GM18517 (cell line): ENCODE data around the gene ZCWPW1.
"Not testable (repeated sequence)": the region's sequence is repeated elsewhere in the genome, so short reads cannot be mapped to it uniquely, and the experiment has no call there.

Experiments
- ATAC-seq: cut with Tn5 transposase; IDR thresholded peaks from one replicate; pipeline ENCODE4 v1.9.1; 2021; ENCODE audit warnings: mild to moderate bottlenecking, moderate library complexity; ENCODE audit not compliant: unreplicated experiment

ZCWPW1 gene

DNA sequence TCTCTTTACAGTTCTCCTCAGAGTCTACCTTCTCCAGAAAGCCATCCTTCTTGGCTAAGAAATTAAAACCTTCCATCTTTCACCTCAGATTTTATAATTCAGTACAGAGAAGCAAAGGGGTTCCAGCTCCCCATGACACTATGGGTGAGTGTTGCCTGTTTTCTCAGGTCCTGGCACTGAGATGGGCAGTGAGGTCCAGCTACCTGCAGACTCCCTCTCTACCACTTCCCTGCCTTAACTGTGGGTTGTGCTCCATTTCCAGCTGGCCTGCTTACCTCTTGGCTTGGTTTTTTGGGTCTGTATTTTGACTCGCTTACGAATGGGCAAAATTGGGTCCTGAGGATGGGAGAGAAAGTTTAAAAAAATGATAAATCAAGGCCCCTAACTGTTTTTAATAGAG is 26.3 kb downstream of the ZCWPW1 start:
- no peak for ATAC-seq

DNA sequence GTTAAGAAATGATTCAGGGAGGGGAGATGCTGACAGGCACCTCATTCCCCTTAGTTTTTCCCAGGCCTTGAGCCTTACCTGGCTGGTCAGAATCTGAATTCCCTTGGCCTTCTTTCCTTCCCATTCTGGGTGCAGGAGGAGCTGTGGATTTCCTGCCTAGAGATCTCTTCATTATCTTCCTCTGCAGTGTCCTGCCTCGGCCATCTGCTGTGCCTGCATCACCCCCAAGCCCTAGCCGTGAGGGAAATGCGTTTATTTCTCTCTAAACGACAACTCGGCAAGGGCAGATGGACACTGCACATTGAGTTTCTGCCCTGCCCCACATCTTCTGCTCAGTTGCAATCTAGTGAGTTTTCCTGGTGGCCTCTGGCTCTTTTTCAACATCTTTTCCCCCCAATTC is 26.7 kb downstream of the ZCWPW1 start:
- no peak for ATAC-seq

DNA sequence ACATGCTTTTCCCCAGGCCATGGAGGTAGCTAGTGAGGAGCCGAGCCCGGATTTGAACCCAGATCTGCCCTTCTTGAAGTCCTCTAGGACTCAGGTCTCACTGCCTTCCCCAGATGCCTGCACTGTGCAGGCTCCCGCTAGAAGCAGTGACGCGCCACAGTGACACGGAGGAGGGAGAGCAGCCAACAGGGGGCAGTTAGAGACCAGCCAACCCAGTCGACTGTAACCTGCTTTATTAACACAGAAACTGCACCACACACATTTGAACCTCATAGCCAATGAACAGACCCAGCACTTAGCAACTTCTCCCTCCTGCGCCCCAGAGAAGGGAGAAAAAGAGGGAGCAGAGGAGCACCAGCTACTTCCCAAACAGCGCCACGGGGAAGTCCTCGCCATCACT is 27.8 kb downstream of the ZCWPW1 start:
- ATAC-seq = no peak

DNA sequence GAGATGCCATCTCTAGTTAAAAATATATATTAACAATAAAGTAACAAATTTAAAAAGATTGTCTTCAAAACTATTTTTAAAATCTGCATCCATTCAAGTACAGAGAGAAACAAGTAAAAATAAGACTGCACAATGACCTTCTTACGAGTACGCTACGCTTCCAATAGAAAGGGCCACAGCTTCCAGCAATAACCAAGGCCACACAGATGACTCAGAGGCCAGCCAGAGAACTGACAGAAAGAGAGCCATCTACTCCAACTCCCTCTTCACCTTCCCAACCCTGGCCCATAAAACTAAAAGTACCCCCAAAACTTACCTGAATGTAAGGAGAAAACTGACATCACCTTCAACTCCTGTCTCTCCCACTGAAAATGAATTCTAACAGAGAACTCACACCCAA is 28.5 kb downstream of the ZCWPW1 start:
- no peak for ATAC-seq

DNA sequence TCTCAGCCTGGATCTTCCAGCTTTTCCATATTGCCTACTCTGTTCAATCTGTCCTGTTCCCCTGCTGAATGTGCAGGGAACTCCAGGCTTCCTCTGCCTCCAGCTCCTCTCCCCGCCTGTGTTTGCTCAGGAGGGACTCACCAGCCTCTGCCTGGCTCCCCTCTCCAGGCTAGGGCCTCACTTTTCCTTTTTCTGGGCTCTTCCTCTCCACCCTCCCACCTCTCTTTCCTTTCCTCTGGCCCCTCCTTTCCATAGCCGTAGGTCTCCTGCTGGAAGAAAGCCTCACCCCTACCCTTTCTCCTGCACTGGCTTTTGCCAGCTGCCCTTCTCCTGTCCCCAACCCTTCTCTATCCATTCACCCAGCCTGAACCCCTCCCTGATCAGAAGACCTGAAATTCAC is 30.3 kb downstream of the ZCWPW1 start:
- ATAC-seq = no peak

DNA sequence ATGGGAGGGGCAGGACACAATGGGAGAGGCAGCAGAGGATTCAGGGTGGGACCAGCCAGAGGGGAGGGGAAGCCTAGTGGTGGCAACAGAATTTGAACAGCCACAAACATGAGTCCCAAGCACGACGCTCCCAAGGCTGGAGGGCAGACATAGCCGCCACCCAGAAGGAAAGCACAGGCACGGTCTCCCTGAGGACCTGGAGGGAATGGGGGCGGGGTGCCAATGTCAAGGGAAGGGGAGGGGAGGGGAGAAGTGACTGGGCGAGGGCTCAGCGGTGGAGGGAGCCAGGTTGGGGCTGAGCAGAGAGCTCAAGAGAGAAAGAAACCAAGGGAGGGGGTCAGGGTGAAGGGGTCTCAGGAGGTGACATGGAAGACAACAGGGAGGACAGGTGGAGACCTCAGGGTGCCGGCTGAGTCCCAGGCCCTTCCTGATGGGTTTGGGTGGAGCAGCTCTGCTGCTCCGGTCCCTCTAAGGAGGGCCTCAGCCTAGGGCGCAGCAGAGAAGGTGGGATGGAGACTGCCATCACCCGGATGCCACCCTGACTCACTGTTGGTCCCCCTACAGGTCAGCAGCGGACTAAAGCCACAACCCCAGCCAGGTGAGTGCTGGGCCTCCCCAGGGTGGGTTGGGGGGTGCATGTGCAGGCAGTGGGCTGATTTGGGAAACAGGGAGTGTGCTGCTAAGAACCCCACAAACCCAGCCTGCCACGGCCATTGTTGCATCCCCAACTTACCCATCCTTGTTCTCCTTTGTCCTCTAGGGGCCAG is 31.0 kb downstream of the ZCWPW1 start:
- ATAC-seq = no peak

DNA sequence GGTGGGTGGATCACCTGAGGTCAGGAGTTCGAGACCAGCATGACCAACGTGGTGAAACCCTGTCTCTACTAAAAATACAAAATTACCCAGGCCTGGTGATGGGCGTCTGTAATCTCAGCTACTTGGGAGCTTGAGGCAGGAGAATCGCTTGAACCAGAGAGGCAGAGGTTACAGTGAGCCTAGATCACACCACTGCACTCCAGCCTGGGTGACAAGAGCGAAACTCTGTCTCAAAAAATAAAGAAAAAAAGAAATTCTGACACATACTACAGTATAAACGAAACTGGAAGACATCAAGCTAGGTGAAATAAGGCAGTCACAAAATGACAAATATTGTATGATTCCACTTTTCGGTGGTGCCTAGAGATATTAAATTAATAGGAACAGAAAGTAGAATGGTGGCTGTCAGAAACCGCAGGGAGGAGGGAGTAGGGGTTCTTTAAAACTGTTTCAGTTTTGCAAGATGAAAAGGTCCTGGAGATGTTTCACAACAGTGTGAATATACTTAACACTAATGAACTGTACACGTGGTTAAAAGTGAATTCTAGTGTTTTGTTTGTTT is 32.0 kb downstream of the ZCWPW1 start:
- peak; percentile 90 for ATAC-seq

DNA sequence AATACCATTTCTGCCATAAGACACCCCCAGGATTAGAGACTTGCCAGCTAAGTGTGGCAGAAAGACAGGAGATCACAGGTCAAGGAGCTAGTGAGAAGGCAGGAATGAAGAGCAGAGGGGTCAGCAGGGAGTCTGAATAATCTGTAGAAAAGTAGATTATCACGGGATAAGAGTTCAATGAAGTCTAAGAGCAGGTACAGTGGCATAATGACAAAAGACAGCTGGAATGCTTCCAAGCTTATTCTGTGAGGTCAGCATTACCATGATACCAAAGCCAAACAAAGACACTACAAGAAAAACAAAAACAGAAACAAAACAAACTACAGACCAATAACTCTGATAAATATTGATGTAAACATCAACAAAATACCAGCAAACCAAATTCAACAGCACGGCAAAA is 34.4 kb downstream of the ZCWPW1 start:
- ATAC-seq = no peak

DNA sequence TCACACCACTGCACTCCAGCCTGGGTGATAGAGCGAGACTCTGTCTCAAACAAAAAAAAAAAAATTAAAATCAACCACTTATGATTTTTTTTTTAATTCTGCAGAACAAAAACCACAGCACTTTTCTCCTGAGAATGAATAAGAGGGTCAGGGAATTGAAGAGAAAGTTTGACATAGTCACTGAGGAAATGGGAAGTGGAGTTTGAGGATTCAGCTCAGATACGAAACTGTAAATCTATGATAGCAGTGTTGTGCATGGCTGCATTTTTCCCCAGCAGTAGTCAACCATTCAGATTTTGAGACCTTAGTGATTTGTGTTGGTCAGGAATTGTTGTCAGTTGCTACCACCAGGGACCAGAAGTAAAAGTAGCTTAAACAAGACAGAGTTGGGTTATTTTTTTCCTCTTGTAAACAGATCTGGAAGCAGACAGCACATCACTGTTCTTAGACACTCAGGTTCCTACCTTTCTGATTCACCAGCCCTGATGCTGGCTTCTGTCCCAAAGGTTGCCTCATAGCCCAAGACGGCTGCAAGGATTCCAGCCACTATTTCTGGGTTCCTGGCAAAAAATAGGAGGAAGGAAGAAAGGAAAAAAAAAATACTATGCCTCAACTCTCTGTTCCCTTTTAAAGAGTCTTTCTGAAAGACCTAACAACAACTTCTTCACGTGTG is 35.1 kb downstream of the ZCWPW1 start:
- ATAC-seq = no peak

DNA sequence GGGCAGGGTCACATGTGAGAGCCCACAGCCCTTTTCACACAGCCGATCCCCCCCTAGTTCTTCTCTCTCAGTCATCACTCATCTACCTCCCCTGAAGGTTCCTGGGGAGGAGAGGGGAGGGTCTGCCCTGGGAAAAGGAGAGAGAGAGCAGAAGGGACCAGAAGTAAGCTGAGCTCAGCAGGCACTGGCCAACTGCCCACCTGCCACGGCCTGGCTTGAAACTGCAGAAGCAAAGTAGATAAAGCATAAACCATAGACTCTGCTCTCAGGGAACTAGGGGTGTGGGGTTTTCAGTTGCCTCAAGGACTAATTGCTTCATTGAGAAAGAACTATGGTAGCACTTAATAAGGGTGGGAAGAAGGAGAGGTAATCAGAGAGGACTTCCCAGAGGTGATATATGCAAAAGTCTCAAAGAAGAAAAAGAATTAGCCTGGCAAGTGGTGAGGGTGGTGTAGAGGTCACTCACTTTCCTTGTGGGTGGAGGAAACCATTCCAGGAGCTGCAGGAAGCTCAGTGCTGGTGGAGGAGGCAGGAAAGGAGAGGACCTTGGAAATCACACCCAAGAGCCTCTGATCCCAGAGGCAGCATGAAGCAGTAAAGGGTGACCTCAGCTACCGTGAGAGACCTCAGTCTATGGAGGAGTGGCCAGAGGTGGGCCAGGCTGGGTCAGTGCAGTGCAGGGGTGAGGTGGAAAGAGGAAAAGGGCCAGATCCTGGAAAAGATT is 38.1 kb downstream of the ZCWPW1 start:
- no peak for ATAC-seq

DNA sequence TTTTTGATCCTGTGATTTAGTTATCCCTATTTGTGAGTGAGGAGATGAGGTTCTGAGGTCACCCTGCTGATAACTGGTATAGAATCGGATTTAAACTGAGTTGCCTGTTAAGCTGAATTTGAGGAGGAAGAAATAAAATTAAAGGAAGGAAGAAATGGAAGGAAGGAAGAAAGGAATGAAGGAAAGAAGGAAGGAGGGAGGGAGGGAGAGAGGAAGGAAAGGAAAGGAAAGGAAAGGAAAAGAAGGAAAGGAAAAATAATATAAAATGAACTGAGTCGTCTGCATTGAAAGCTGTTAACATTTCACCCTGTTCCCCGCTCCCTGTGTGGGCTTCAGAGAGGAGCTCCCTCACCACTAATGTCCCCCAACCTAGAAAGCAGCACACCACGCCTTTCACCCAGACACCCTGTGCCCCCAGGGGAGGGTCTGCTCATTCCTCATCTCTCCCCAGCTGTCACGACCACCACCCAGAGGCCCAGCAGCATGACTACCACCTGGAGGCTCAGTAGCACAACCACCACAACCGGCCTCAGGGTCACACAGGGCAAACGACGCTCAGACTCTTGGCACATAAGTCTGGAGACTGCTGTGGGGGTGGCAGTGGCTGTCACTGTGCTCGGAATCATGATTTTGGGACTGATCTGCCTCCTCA is 38.9 kb downstream of the ZCWPW1 start:
- no peak for ATAC-seq

DNA sequence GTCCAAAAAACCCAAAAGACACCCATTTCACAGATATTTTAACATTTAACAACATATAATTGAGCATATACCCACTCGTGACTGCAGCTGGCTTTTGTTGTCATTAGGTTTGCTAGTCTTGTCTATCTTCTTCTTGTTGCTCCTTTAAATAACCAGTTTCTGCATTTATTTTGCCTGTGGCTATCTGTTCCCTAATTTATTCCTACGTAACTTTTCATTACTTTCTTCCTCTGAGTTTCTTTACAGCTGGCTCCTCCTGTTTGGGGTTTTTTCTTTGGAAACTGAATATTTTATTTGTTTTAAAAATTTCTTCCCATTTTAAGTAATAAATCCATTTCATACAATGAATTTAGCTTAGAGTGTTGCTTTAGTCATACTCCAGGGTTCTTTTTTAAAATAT is 40.8 kb downstream of the ZCWPW1 start:
- ATAC-seq = no peak

DNA sequence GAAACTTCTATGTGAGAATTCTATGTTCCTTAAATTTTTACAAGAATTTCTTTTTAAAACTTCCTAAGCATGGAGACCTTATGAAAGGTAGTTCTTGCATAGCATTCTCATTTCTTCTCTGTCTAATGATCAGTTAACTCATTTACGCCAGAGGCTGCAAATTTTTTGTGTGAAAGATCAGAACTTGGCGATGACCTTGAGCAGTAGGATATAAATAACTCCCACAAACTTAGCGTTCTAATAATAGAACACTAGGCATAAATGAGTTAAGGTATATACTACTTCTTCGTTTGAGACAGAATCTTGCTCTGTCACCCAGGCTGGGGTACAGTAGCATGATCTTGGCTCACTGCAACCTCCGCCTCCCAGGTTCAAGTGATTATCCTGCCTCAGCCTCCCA is 41.6 kb downstream of the ZCWPW1 start:
- ATAC-seq = no peak

DNA sequence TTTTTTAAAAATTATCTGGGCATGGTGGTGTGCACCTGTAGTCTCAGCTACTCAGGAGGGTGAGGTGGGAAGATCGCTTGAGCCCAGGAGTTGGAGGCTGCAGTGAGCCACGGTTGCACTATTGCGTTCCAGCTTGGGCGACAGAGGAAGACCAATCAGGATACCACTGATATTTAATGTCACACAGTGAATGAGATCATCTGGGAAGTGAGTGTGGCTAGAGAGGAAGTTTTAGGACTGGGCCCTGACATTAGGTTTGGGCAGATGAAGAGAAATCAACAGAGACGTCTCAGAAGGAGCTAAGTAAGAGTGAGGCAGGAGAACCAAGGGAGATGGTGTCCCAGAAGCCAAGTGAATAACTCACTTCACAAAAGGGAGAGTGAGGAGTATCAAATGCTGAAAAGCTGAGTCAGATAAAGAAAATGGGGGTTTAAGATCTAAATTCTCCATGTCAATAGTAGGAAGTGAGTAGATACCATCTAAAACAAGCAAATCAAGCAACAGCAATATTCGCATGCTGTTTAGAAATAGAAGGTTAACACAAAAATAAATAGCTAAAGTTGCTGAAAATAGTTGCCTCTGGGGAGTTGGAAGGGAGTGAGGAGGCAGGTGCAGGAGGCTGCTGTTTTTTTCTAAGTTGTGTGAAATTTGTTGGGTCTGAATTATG is 43.7 kb downstream of the ZCWPW1 start:
- ATAC-seq = no peak

DNA sequence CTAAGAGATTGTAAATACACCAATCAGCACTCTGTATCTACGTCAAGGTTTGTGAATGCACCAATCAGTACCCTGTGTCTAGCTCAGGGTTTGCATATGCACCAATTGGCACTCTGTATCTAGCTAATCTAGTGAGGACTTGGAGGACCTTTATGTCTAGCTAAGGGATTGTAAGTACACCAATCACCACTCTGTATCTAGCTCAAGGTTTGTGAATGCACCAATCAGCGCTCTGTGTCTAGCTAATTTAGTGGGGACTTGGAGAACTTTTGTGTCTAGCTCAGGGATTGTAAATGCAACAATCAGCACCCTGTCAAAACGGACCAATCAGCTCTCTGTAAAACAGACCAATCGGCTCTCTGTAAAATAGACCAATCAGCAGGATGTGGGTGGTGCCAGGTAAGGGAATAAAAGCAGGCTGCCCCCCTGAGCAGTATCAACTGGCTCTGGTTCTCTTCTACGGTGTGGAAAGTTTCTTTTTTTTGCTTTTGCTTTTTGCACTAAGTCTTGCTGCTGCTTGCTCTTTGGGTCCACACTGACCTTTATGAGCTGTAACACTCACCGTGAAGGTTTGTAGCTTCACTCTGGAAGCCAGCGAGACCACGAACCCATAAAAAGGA is 46.2 kb downstream of the ZCWPW1 start:
- not testable (repeated sequence) for ATAC-seq

DNA sequence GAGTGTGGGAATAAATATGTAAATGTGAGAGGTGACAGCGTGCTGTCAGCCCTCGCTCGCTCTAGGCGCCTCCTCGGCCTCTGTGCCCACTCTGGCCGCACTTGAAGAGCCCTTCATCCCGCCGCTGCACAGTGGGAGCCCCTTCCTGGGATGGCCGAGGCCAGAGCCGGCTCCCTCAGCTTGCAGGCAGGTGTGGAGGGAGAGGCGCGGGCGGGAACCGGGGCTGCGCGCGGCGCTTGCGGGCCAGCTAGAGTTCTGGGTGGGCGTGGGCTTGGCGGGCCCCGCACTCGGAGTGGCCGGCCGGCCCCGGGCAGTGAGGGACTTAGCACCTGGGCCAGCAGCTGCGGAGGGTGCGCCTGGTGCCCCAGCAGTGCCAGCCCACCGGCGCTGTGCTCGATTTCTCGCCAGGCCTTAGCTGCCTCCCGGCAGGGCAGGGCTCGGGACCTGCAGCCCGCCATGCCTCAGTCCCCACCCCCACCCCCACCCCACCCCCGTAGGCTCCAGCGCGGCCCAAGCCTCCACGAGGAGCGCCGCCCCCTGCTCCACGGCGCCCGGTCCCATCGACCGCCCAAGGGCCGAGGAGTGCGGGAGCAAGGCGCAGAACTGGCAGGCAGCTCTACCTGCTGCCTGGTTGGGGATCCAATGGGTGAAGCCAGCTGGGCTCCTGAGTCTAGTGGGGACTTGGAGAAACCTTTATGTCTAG is 46.8 kb downstream of the ZCWPW1 start:
- not testable (repeated sequence) for ATAC-seq

DNA sequence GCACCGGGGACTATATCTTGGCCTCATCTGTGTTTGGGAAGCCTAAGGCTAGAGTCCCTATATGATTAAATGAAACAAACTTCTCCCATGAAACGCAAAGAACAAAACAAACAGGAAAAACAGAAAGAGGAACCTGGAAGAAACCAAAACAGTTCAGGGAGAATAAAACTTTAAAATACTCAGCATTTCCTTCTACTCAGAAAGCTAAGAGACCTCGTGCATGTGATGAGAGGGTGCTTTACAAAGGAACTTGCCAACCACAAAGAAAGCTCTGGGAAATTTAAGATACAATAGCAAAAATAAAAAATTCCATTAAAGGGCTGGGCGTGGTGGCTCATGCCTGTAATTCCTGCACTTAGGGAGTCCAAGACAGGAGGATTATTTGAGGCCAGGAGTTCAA is 48.3 kb downstream of the ZCWPW1 start:
- ATAC-seq = no peak

DNA sequence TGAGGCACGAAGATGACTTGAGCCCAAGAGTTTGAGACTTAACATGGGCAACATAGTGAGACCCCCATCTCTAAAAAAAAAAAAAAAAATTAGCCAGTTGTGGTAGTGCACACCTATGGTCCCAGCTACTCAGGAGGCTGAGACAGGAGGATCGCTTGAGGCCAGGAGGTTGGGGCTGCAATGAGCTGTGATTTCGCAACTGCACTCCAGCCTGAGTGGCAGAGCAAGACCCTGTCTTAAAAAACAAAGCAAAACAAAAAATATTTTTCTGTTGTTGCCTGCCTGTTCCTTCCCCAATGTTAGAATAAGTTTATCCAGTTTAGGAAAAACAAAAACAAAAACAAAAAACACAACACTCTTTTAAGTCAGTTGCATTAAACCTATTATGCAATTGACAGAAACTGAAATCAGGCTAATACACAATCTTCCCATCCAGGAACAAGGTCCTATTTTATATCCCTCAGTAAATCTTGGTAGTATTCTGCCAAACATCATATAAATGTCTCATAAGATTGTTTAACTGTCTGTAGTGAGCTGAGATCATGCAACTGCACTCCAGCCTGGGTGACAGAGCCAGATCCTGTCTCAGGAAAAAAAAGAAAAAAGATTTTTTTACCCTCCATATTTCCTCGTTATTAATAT is 50.3 kb downstream of the ZCWPW1 start:
- ATAC-seq = no peak

DNA sequence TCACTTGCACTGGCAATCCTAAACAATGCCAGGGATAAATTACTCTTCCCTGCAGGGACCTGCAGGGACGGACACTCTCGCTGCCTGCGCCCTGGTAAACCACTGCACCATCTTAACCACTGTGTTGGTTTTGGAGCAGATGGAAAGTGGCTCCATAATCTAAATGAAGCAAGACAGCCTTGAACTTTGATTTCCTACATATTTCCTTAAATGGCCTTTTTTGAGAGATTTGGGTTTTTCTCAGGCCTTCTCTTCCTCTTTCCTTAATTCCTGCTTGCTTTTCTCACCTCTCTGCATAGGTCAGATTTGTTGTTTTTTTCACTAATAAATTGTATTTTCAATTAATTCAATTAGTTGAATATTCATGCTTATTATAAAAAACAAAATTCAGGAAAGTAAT is 52.4 kb downstream of the ZCWPW1 start:
- ATAC-seq = no peak
